IPS-18c (cell line): Measurements from ENCODE around the gene ALDH9A1.
"Not testable (repeated sequence)": the region's sequence is repeated elsewhere in the genome, so short reads cannot be mapped to it uniquely, and the experiment has no call there.

ENCODE experiments used
- H3K4me3 ChIP-seq: 2 replicates; pipeline ENCODE4 v1.7.0; 2013; ENCODE audit warnings: low read depth, mild to moderate bottlenecking, low read length, moderate library complexity; ENCODE audit not compliant: insufficient read depth
- H3K9me3 ChIP-seq: one replicate; pipeline ENCODE4 v1.6.1; 2013; ENCODE audit warnings: mild to moderate bottlenecking, low read length, moderate library complexity; ENCODE audit not compliant: control insufficient read depth, insufficient read depth

The ALDH9A1 gene

DNA sequence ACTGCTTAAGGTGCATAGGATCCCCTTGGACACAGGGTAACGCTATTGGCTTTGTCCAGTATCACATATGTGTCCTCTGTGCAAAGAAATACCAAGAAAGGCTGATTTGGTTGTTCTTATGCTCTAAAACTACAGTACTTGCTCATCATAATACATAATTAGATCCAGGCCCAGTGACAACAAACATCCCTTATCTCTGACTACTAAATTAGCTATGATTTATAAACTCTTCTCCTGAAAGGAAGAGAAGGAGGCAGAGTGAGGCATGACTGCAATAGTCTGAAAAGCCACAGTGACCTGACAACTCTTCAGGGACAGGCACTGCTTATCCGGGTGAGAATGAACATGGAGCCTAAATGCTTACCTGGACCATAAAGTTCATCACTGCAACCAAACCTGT is 36.7 kb downstream of the ALDH9A1 start:
- Histone ChIP-seq H3K9me3 (no peaks in the 10 kb centered on the region), H3K4me3 (no peak overlapping the region)

DNA sequence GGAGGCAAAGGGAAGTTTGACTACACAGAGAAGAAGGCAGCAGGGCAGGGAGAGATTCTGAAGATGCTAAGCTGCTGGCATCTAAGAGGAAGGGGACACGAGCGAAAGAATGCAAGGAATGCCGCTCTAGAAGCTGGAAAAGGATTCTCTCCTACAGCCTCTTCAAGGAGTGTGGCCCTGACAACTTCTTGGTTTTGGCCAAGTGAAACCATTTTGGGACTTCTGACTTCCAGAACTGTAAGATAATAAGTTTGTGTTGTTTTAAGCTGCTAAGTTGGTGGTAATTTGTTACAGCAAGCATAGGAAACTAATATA is 38.8 kb downstream of the ALDH9A1 start:
- Histone ChIP-seq H3K9me3 (no peaks in the 10 kb centered on the region), H3K4me3 (no peak overlapping the region)

DNA sequence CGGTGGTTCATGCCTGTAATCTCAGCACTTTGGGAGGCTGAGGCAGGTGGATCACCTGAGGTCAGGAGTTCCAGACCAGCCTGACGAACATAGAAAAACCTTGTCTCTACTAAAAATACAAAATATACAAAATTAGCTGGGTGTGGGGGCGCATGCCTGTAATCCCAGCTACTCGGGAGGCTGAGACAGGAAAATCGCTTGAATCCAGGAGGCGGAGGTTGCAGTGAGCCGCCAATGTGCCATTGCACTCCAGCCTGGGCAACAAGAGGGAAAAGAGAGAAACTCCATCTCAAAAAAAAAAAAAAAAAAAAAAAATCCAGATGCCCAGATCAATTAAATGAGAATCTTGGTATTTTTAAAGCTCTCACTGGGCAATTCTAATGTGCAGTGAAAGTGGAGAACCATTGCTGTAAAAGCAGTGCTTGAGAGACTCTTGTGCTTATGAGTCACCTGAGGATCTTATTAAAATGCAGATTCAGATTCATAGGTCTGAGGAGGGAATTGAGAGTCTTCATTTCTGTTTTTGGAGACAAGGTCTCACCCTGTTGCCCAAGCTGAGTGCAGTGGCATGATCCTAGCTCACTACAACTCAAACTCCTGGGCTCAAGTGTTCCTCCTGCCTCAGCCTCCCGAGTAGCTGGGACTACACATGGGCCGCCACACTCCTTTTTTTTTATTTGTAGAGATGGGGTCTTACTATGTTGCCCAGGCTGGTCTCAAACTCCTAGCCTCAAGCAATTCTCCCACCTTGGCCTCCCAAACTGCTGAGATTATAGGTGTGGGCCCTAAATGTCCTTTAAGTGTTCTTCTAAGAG is 39.4 kb downstream of the ALDH9A1 start:
- H3K9me3 ChIP-seq, H3K4me3 ChIP-seq: not testable (repeated sequence)

DNA sequence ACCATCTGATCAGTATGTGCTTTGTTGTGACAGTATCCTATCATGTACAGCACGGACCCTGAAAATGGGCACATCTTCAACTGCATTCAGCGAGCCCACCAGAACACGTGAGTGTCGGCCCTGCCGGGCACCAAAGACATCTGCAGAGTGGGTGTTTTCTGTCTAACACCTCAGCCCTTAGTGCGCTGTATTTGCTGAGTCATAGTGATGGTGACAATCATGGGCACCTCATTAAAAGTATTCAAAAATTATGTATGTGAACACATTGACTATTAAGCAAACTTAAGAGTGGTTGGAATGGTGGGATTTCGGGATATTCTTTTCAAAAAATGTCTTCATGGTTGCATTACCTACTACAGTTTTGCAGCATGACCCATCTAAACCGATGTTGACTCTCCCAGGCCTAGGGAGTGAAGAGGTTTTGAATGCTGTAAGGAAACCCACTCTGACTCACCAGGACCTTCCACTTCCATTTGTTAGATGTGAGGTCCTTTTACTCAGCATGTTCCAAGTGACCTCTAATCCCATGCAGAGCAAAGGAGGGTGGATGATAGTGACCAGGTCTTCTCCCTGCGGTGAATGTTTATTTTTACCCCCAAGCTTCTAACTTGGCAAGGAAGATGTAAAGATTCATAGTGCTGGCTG is 47.3 kb downstream of the ALDH9A1 start:
- H3K9me3 ChIP-seq: no peaks in the 10 kb centered on the region
- H3K4me3 ChIP-seq: no peak overlapping the region

DNA sequence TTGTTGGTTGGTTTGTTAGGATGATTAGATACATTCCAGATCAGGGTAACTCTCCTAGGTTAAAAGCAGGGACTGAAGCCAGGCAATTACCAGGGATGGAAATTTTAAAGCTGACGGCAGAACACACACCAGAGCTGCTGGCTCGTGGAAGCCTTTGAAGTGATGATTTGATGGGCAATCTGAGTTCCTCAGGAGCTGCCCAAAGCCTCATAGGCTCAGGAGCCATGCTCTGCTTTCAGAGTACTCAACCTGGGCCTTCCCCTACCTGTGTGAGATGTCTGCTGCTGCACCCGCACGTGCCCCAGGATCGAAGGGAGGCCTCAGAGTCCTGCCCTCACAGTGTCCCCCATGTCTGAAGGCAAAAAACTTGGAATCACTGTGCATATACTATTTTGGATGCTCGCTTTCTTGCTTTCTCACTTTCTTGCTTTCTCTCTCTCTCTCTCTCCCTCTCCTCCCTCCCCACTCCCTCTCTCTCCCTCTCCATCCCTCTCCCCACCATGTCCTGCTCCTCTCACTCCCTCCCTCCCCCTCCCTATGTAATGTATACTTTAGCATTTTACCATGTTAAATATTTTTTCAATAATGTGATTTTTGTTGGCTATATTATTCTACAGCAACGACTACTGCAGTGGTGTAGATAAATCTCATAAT is 49.3 kb downstream of the ALDH9A1 start:
- no peak overlapping the region for H3K4me3 ChIP-seq
- no peaks in the 10 kb centered on the region for H3K9me3 ChIP-seq

DNA sequence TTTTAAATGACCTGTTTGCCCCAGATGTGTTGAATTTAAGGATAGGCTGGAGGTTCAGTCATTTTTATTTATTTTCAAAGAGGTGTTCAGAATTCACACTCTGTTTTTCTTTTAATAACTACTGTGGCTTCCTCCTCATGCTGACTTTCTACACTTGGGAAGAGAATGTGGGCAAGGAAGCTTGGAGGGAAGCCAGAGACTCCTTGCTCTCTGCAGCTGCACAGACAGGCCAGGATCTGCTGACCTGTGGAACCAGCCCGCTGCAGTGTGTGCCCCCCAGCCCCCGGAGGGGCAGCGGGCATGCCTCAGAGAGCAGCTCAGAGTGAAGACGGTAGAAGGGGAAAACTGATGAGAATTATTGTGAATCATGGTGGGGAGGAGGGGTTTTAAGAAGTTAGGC is 50.4 kb downstream of the ALDH9A1 start:
- H3K9me3 ChIP-seq: no peaks in the 10 kb centered on the region
- H3K4me3 ChIP-seq: no peak overlapping the region

DNA sequence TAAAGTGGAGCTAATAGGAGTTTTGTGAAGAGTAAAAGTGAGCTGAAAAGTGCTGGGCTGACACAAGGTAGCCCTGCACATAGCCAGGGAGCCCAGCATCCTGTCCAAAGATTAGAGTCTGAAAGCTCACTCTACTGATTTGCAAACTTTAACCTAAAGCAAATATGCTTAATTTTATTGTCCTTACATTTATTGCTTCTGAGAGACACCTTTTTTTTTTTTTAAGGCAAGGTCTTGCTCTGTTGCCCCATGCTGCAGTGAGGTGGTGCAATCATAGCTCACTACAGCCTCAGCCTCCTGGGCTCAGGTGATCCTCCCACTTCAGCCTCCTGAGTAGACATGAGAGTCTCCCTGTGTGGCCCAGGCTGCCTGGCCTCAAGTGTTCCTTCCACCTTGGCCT is 50.8 kb downstream of the ALDH9A1 start:
- H3K4me3 ChIP-seq: no peak overlapping the region
- H3K9me3 ChIP-seq: no peaks in the 10 kb centered on the region

DNA sequence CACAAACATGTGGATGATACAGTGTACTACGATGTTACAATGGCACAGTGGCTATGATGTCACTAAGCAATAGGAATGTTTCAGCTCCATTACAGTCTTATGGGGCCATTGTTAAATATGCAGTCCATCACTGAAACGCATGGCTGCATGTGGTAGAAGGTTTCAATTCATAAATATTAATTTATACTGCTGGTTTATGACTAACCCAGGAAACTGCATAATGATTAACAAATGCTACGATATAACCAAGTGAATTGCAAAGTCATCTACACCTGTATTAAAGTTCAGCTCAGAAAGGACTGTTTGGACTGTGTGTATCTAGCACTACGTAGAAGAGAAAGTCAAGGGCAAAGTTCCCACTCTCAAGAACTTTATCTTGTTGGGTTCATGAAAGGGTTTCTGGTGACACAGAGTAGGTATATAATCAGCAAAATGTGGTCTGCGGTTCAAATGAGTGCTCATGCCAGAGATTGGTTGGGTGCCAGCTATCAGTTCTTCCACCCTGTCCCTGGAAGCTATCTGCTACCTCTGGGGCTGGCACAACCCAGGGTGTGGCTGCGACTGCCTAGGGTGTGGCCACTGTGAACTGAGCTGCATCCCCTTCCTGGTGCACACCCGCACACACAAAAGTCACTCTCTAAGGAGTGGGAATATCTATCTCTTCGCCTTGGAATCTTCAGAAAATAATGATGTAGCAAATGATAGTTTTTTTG is 52.6 kb downstream of the ALDH9A1 start:
- Histone ChIP-seq H3K9me3 (no peaks in the 10 kb centered on the region), H3K4me3 (no peak overlapping the region)

DNA sequence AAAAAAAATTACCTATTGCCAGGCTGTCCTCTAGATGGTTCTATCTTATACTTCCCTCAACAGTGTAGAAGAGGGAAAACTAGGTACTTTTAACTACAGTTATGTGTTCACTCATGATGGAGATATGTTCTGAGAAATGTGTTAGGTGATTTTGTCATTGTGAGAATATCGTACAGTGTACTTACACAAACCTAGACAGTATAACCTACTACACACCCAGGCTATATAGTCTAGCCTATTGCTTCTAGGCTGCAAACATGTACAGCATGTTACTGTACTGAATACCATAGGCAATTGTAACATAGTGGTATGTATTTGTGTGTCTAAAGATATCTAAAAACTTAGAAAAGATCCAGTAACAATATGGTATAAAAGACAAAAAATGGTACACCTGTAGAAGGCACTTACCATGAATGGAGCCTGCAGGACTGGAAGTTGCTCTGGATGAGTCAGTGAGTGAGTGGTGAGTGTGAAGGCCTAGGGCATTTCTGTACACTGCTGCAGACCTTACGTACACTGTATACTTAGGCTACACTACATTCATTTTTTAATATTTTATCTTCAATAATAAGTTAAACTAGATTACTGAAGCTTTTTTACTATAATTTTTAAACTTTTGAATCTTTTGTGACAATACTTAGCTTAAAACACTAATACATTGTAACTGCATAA is 54.2 kb downstream of the ALDH9A1 start:
- Histone ChIP-seq H3K9me3 (no peaks in the 10 kb centered on the region), H3K4me3 (no peak overlapping the region)

DNA sequence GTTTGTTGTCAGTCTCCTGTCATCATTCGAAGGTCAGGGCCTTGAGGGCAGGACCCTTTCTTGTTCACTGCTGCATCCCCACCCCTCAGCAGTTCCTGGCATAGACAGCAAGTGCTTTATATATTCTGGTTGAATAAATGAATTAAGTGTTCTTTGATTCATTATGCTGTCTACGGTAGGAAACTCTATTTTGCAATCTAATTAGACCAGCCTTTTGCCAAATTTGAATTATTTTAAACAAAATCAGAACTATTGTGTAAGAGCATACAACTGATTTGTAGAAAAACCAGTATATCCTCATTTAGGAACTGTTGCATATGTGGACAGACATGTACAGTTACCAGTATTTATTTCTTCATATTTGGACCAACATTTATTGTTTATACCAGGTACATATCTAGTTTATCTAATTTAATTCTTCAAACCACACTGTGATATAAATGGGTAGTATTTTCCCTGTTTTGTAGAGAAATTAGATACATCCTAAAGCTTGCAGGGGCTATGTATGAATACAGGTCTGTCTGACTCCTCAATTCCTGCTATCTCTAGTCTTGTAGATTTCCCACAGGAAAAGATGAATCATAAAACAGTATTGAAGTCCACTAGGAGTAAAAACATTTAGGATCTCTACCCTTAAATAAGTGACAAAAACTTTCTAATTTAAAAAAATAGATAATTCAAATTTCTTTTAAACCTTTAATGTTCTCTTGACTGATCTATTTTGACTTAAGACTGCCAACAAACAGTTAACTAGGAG is 57.0 kb downstream of the ALDH9A1 start:
- Histone ChIP-seq H3K4me3 (no peak overlapping the region), H3K9me3 (no peaks in the 10 kb centered on the region)

DNA sequence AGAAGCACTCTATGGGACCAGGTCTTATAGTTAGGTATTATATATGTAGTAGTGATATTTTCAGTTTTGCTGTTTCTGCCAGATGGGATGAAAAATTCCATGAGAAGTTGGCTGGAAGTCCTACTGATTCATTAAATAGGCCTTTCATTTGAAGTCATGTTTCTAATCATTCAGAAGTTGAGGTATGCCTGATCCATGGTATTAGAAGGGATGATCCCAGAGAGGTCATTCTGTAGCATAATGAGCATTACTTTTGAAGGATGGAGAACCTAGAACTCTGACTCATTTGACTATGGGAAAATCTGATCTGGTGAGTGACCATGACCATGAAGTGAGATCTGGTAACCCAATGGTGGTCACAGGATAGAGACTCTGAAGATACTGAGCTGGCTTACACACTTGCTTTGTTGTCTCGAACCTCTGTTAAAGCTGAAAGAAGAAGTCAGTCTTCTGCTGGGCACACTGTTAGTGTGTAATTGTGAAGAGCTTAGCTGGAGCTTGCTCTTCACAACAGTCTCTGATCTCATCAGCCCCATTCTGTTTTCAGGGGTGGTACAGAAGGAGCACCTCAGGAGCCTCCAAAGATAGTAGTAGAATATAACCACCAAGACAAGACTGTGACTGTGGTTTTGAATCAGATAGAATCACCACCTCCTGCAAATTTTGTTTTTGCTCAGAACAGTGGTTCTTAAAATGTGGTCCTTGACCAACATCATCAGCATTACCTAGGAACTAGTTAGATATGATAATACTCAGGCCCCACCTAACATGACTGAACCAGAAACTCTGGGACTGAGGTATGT is 58.3 kb downstream of the ALDH9A1 start:
- Histone ChIP-seq H3K9me3 (no peaks in the 10 kb centered on the region), H3K4me3 (no peak overlapping the region)

DNA sequence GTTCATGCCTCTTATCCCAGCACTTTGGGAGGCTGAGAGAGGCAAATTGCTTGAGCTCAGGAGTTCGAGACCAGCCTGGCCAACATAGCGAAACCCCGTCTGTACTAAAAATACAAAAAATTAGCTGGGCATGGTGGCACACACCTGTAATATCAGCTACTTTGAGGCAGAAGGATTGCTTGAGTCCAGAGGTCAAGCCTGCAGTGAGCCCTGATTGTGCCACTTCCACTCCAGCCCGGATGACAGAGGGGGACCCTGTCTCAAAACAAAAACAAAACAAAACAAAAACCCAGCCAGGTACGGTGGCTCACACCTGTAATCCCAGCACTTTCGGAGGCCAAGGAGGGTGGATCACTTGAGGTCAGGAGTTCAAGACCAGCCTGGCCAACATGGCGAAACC is 60.2 kb downstream of the ALDH9A1 start:
- H3K9me3 ChIP-seq: not testable (repeated sequence)

DNA sequence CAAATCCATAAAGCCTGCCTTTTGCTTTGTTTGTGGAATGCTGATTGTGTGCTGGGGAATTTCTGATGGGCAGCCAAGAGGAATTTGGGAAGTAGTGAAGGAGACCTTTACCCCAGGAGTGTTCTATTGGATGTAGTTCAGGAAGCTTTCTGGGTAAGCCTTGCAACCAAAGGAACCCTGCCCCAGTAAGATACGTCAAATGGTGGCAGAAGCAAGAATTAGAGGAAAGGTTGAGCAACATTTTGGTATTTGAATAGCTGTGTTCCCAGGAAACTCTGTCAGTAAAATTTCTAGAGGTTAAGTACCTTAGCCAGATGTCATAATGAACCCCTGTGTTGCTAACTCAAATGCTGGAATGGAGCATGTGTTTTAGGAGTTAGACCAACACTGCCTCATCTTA is 60.9 kb downstream of the ALDH9A1 start:
- no peak overlapping the region for H3K4me3 ChIP-seq
- H3K9me3 ChIP-seq: no peaks in the 10 kb centered on the region

More for the DNA sequence above, 60.2 kb downstream of the ALDH9A1 start:
- not testable (repeated sequence) for H3K4me3 ChIP-seq

DNA sequence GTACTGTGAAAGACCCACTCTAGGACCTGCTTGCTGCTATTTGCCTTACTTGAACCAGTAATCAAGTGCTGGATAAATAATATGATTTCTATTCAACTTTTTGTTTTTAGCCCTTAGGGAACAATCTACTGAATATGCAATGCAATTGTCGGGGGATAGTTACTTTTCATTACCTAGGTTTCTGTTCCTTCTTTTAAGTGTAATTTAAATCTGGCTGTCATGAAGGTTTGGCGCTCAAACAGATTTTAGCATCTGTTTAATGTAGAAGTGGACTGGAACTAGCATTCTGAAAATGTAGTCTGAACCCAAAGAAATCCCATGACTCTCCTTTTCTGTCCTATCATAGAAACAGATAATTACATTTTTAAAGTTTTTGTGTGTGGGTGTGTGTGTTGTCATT is 62.5 kb downstream of the ALDH9A1 start:
- Histone ChIP-seq H3K9me3 (no peaks in the 10 kb centered on the region), H3K4me3 (no peak overlapping the region)

DNA sequence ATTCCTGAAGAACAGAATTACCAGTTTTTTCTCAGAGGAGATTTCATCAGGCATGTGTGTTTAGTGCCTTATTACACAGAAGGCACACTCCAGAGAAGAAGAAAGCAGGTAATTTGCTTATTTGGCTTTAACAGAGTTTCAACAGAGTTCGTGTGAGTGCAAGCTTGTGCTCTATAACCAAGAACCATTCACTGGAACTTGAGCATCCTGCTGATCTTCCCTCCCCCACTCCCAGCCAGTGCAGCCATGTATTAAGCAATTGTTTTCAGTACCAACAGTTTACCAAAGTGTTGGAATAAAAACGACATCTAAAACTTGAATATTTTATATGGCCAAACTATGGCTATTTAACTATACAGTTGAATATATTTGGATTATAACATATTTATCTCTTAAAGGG is 63.0 kb downstream of the ALDH9A1 start:
- Histone ChIP-seq H3K9me3 (no peaks in the 10 kb centered on the region), H3K4me3 (no peak overlapping the region)
